HG03060 (cell line): ENCODE measurements around the gene DPH2.
A peak's percentile ranks its signal among the peaks of the same experiment; 100 is the strongest.

Source experiments
- ATAC-seq: cut with Tn5 transposase; IDR thresholded peaks from one replicate; pipeline ENCODE4 v1.9.1; 2021; ENCODE audit warnings: low read depth, moderate number of reproducible peaks; ENCODE audit not compliant: unreplicated experiment

The DPH2 gene

DNA sequence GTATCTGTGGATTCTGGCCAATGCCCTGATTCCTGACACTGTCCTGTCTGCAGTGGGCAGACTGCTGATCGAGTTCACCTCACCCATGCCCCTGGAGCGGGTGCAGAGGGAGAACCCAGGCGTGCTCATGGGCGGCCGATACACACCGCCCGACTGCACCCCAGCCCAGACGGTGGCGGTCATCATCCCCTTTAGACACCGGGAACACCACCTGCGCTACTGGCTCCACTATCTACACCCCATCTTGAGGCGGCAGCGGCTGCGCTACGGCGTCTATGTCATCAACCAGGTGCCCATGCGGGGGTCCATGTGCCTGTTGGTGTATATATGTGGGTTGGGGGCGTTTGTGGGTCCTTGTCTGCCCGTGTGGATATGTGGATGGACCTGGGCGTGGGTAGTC lies 11.8 kb downstream of the DPH2 start:
- no peak for ATAC-seq

DNA sequence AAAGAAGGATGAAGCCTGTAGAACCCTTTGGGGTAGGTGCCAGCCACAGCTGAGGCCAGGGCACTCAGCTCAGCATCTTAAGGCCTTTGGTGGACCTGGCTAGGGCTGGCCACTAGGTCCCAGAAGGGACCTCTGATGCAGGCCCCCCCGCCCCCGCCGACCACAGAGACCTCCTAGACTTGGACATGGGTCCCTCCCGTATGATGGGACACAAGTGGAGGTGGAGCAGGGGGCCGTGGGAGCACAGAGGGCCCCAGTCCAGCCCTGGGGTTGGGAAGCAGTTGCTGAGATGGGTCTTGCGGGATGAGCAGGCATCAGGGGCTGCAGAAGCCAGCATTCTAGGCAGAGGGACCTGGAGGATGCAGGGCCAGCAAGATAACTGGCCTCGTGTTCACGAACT lies 12.4 kb downstream of the DPH2 start:
- ATAC-seq = no peak

- ATAC-seq = no peak
These were observed 13.0 kb downstream of the DPH2 start for GRCh38 chr1:43982808-43983207.

GRCh38 chr1:43983253-43983899 lies 13.6 kb downstream of the DPH2 start:
- ATAC-seq = no peak

GRCh38 chr1:43984855-43985254 lies 15.0 kb downstream of the DPH2 start:
- no peak for ATAC-seq

DNA sequence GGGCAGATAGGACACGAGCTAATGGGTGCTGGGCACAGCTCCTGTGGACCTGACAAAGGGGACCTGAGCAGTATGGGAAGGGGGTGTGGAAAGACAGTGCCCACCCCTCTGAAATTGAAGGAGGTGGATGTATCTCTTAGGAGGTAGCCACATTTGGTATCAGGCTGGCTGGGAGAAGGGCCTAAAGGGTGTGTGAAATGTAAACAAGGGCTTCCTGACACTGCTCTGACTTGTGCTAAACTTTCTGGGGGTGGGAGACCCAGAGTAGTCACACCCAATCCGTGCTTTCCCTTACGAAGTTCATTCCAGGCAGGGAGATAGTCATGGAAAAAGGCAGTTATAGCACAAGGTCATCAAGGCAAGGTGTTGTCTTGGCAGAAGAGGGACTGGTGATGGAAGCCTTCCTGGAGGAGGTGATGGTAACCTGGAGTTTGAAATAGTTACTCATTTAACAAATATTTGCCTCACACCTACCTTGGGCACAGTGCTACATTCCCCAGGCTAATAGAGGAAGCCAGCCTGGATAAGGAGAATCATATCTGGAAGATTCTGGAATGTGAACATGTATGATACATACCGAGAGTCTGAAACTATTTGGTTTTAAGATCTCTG lies 16.3 kb downstream of the DPH2 start:
- ATAC-seq = no peak

GRCh38 chr1:43986712-43987111 lies 16.9 kb downstream of the DPH2 start:
- no peak for ATAC-seq

GRCh38 chr1:43987159-43987902 lies 17.5 kb downstream of the DPH2 start:
- ATAC-seq = no peak

GRCh38 chr1:43990271-43991199 lies 20.7 kb downstream of the DPH2 start:
- no peak for ATAC-seq

DNA sequence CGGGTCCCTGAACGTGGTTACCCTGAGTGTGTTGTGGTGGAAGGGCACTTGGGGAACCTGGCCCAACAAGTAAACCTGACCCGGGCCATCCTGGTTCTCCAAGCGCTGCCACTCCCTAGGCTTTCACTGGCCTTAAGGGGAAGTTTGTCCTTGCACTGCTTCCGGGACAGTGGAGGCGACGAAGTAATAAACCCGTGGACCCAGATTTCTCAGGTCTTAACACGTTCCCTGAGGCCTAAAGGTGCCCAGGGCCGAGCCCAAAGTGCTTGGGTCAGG lies 21.3 kb downstream of the DPH2 start:
- ATAC-seq = no peak

- ATAC-seq = peak; percentile 46
These were observed 21.8 kb downstream of the DPH2 start, which contains the start of gene CCDC24 for GRCh38 chr1:43991476-43992231. TSS of gene CCDC24 (plus strand) at chr1:43991599. CDS start at chr1:43991879, 280 bp downstream.

- ATAC-seq = no peak
These were observed 22.6 kb downstream of the DPH2 start for GRCh38 chr1:43992232-43992995.

DNA sequence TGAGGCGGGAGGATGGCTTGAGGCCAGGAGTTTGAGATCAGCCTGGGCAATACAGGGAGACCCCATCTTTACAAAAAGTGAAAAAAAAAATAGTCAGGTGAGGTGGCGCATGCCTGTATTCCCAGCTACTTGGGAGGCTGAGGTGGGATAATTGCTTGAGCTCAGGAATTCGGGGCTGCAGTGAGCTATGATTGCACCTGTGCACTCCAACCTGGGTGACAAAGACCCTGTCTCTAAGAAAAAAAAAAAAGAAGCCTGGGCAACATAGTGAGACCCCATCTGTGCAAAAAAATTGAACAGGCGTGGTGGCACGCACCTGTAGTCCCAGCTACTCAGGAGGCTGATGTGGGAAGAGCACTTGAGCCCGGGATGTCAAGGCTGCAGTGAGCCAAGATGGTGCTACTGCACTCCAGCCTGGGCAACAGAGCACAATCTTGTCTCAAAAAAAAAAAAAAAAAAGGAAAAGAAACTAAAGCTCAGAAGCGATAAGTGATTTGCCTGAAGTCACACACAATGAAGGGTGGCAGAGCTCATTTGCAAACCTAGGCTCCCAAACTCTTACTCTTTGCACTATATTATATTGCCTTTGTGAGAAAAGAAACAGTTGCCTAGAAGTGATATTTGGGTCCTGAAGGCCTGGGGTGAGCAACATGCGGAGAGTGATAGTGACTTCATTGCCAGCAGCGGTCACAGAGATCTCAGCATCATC lies 23.6 kb downstream of the DPH2 start:
- no peak for ATAC-seq

DNA sequence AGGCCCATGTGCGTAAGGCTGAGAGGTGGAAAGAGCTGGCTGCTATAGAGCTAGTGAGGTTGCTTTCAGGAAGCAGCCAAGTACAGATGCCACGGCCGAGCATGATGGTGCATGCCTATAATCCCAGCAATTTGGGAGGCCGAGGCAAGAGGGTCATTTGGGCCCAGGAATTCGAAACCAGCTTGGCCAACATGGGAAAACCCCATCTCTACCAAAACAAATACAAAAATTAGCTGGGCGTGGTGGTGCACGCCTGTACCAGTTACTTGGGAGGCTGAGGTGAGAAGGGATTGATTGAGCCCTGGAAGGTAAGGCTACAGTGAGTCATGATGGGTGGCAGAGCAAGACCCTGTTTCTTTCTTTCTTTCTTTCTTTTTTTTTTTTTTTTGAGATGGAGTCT lies 24.3 kb downstream of the DPH2 start:
- ATAC-seq = no peak

- ATAC-seq = no peak
These were observed 25.3 kb downstream of the DPH2 start for GRCh38 chr1:43994794-43995790.

DNA sequence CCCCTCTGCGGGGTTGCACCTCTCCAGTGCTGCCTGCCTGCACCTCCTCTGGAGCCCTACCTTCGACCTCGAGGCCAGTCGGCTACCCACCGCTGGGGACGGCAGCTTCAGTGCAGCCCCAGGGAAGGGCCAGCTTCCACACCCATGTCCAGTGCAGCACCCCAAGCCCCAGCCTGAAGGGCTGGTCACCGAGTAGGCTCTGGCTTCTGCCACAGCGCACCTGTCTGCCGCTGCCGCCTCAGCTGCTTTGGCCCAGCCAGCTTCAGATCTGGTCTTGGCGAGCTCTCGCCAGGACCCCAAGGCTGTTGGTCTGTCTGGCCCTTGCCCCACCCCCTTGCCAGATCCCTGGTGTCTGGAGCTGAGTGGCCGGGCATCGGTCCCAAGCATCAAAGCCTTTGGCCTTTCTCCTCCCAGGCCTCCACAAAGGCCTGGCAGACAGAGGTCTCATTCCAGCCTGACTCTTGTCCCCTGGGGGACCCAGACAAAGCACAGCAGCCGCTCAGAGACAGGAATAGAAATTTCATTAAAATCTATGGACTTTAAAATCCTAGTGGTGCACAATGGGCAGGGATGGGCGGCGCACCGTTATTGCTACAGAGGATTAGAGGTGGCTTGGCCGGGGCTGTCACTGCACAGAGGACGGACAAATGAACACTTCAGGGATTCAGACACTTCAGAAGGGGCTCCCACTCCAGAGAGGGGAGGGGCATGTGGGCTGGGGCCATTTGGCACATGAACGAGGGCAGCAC lies 26.3 kb downstream of the DPH2 start:
- ATAC-seq = no peak

- ATAC-seq = no peak
These were observed 26.9 kb downstream of the DPH2 start for GRCh38 chr1:43996733-43997115.
